A549 (cell line): ENCODE results near the gene LYST. TPM values are rescaled to one million over a fixed set of nuclear protein-coding genes. Genes with fewer than 3 reads are reported as not detected.

ENCODE experiments used
- ATAC-seq, 2 experiments: fragments of 200-7000 bp in 1 of 2; fragments of >200 bp in 1 of 2; cut with Nextera tagmentation in 1 of 2; cut with Tn5 transposase in 1 of 2; 3 replicates each; pipeline versions ENCODE4 v1.8.0 to v1.9.1; 2018 to 2020; ENCODE audit warnings: mild to moderate bottlenecking in 1 of 2, moderate library complexity in 1 of 2
- CTCF ChIA-PET: fragments of 300-600 bp; sonication (Branson Sonifier 250); formaldehyde crosslinking; extraction: SDS; loops from one replicate; lab custom pipeline; 2021; ENCODE audit warnings: antibody characterized with exemption, inconsistent platforms; lab: Yijun Ruan, JAX
- POLR2A ChIA-PET: fragments of 350-600 bp; formaldehyde crosslinking; extraction: SDS; loops from one replicate; lab custom pipeline; 2021; ENCODE audit warnings: antibody characterized with exemption, inconsistent platforms; lab: Yijun Ruan, JAX
- DNase-seq, 2 experiments: peaks; one replicate each; pipeline versions ENCODE4 v3.0.0 to v3.0.0-alpha.2; 2011 to 2016; ENCODE audit warnings: low read depth in 1 of 2, low spot score in 1 of 2
- FAIRE-seq: peaks from 2 replicates; lab custom pipeline; 2011; peaks lifted over from hg19 to GRCh38; lab: Jason Lieb, UNC
- H3K27ac ChIP-seq, 2 experiments: fragments of >200 bp; sonication (Bioruptor Twin); formaldehyde crosslinking; 3 replicates each; pipeline ENCODE4 v1.5.1; 2016 to 2017
- H3K4me1 ChIP-seq: fragments of >200 bp; sonication (Bioruptor Twin); formaldehyde crosslinking; 3 replicates; pipeline ENCODE4 v1.6.1; 2016
- H3K4me2 ChIP-seq: fragments of >200 bp; sonication (Bioruptor Twin); formaldehyde crosslinking; 3 replicates; pipeline ENCODE4 v1.6.1; 2016
- H3K4me3 ChIP-seq: fragments of >200 bp; sonication (Bioruptor Twin); formaldehyde crosslinking; 3 replicates; pipeline ENCODE4 v1.5.1; 2016
- H3K9me3 ChIP-seq: fragments of >200 bp; sonication (Bioruptor Twin); formaldehyde crosslinking; 3 replicates; pipeline ENCODE4 v1.6.1; 2016
- BHLHE40 ChIP-seq: IDR thresholded peaks from 2 replicates; pipeline ENCODE4 v1.6.1; 2012; ENCODE audit warnings: low read depth, low read length, inconsistent platforms
- CEBPB ChIP-seq, 2 experiments: fragments of >200 bp in 1 of 2; sonication (Bioruptor Twin) in 1 of 2; formaldehyde crosslinking in 1 of 2; IDR thresholded peaks; 2 replicates each; pipeline ENCODE4 v1.6.1; 2012 to 2016
- CHD4 ChIP-seq: fragments of 200-600 bp; sonication (generic); IDR thresholded peaks from 2 replicates; pipeline ENCODE4 v1.6.1; 2016; ENCODE audit warnings: antibody characterized with exemption, mild to moderate bottlenecking, borderline replicate concordance
- EHF ChIP-seq: fragments of 250-450 bp; sonication (Bioruptor Pico); IDR thresholded peaks from 2 replicates; pipeline ENCODE4 v1.5.0; 2020; ENCODE audit warnings: mild to moderate bottlenecking
- ESRRA ChIP-seq: fragments of 150-350 bp; IDR thresholded peaks from 2 replicates; pipeline ENCODE4 v1.6.1; 2014; ENCODE audit warnings: mild to moderate bottlenecking, low read length, borderline replicate concordance
- FOSB ChIP-seq: fragments of 250-450 bp; sonication (Bioruptor Pico); IDR thresholded peaks from 2 replicates; pipeline ENCODE4 v1.5.0; 2020; ENCODE audit warnings: mild to moderate bottlenecking, moderate library complexity
- FOSL2 ChIP-seq, 2 experiments: fragments of 450-650 bp in 1 of 2; fragments of >200 bp in 1 of 2; sonication (Bioruptor Twin) in 1 of 2; formaldehyde crosslinking; IDR thresholded peaks; 2 replicates each; pipeline versions ENCODE4 v1.5.0 to v1.6.1; 2016 to 2020; ENCODE audit warnings: mild to moderate bottlenecking in 1 of 2, moderate library complexity in 1 of 2
- HOXB5 ChIP-seq: fragments of 250-450 bp; sonication (Bioruptor Pico); IDR thresholded peaks from 2 replicates; pipeline ENCODE4 v1.5.0; 2020; ENCODE audit warnings: mild to moderate bottlenecking, moderate library complexity
- JUN ChIP-seq, 2 experiments: fragments of >200 bp; sonication (Bioruptor Twin); formaldehyde crosslinking; IDR thresholded peaks; 2 replicates in 1 of 2; 3 replicates in 1 of 2; pipeline ENCODE4 v1.6.1; 2016 to 2017
- MAFK ChIP-seq: fragments of 450-650 bp; IDR thresholded peaks from 2 replicates; pipeline ENCODE4 v1.6.1; 2014; ENCODE audit not compliant: partially characterized antibody
- MYC ChIP-seq: IDR thresholded peaks from 2 replicates; pipeline ENCODE4 v1.6.1; 2012; ENCODE audit warnings: mild to moderate bottlenecking, inconsistent platforms, low read length, improper control_type of control experiment, borderline replicate concordance
- NFE2L2 ChIP-seq: fragments of 150-350 bp; conservative IDR thresholded peaks from 2 replicates; pipeline ENCODE4 v1.6.1; 2014; ENCODE audit warnings: low read length
- NR3C1 ChIP-seq: fragments of >200 bp; sonication (Bioruptor Twin); formaldehyde crosslinking; IDR thresholded peaks from 3 replicates; pipeline ENCODE4 v1.6.1; 2017
- PHF8 ChIP-seq: fragments of 200-600 bp; sonication (generic); IDR thresholded peaks from 2 replicates; pipeline ENCODE4 v1.6.1; 2016; ENCODE audit warnings: low read depth, mild to moderate bottlenecking, antibody characterized with exemption, moderate library complexity, borderline replicate concordance
- POLR2A ChIP-seq: IDR thresholded peaks from 2 replicates; pipeline ENCODE4 v1.6.1; 2012; ENCODE audit warnings: mild to moderate bottlenecking, low read length
- POLR2AphosphoS2 ChIP-seq: conservative IDR thresholded peaks from 2 replicates; pipeline ENCODE4 v1.6.1; 2012; ENCODE audit warnings: low read length, improper control_type of control experiment, inconsistent platforms
- RAD21 ChIP-seq, 2 experiments: fragments of >200 bp in 1 of 2; sonication (Bioruptor Twin) in 1 of 2; formaldehyde crosslinking in 1 of 2; IDR thresholded peaks in 1 of 2; conservative IDR thresholded peaks in 1 of 2; 2 replicates in 1 of 2; 3 replicates in 1 of 2; pipeline ENCODE4 v1.6.1; 2012 to 2018; ENCODE audit warnings: inconsistent platforms in 1 of 2
- RCOR1 ChIP-seq: fragments of 150-350 bp; IDR thresholded peaks from 2 replicates; pipeline ENCODE4 v1.6.1; 2014; ENCODE audit warnings: antibody characterized with exemption, low read length, low read depth
- RFX5 ChIP-seq: fragments of 450-650 bp; IDR thresholded peaks from 2 replicates; pipeline ENCODE4 v1.7.1; 2014; ENCODE audit warnings: antibody characterized with exemption, mild to moderate bottlenecking, moderate library complexity
- SMC3 ChIP-seq: fragments of >200 bp; sonication (Bioruptor Twin); formaldehyde crosslinking; IDR thresholded peaks from 3 replicates; pipeline ENCODE4 v1.6.1; 2018; ENCODE audit warnings: inconsistent platforms
- SREBF2 ChIP-seq: fragments of 450-650 bp; IDR thresholded peaks from 2 replicates; pipeline ENCODE4 v1.6.1; 2014; ENCODE audit warnings: mild to moderate bottlenecking, moderate library complexity
- TFCP2L1 ChIP-seq: fragments of 250-450 bp; sonication (Bioruptor Pico); IDR thresholded peaks from 2 replicates; pipeline ENCODE4 v1.5.0; 2021; ENCODE audit warnings: mild to moderate bottlenecking
- ZFP36 ChIP-seq: fragments of 450-650 bp; IDR thresholded peaks from 2 replicates; pipeline ENCODE4 v1.6.1; 2014; ENCODE audit warnings: borderline replicate concordance; ENCODE audit not compliant: partially characterized antibody
- WGBS: methylation state at CpG from one replicate; pipeline ENCODE4 v1.1.6; 2017; ENCODE audit errors: missing lambda C conversion rate; 5-methylcytosine and 5-hydroxymethylcytosine counted together
- polyA plus RNA-seq, 4 experiments: library from polyadenylated mRNA; depleted of rRNA in 3 of 4; stranded (reverse); fragments of >200 nt; fragmentation: RNase III in 1 of 4; extraction: RNeasy Plus Mini Kit Qiagen cat#74134 plus additional on column Dnase treatment in 1 of 4; gene quantifications; 2 replicates in 3 of 4; 3 replicates in 1 of 4; pipeline ENCODE4 v1.2.3, GENCODE V29; 2011 to 2017
- TF ChIP-seq, protein P1 (sequence below): fragments of 250-450 bp; sonication (Bioruptor Pico); IDR thresholded peaks from 2 replicates; pipeline ENCODE4 v1.5.0; 2020; ENCODE audit warnings: low read depth, mild to moderate bottlenecking, moderate library complexity
- TF ChIP-seq, protein P2 (sequence below): fragments of 200-600 bp; sonication (generic); IDR thresholded peaks from 2 replicates; pipeline ENCODE4 v1.6.1; 2016; ENCODE audit warnings: antibody characterized with exemption, mild to moderate bottlenecking, moderate library complexity
- TF ChIP-seq, protein P3 (sequence below): IDR thresholded peaks from 2 replicates; pipeline ENCODE4 v1.6.1; 2012
- TF ChIP-seq, protein P4 (sequence below): fragments of >200 bp; sonication (Bioruptor Twin); formaldehyde crosslinking; IDR thresholded peaks from 3 replicates; pipeline ENCODE4 v1.6.1; 2016
- TF ChIP-seq, protein P5 (sequence below): fragments of >200 bp; sonication (Bioruptor Twin); formaldehyde crosslinking; IDR thresholded peaks from 2 replicates; pipeline ENCODE4 v1.6.1; 2016

Gene LYST
- polyA plus RNA-seq, 2 of the 4 experiments (the other 2 are of a cell fraction), result 2.5 to 9.4 TPM

DNA sequence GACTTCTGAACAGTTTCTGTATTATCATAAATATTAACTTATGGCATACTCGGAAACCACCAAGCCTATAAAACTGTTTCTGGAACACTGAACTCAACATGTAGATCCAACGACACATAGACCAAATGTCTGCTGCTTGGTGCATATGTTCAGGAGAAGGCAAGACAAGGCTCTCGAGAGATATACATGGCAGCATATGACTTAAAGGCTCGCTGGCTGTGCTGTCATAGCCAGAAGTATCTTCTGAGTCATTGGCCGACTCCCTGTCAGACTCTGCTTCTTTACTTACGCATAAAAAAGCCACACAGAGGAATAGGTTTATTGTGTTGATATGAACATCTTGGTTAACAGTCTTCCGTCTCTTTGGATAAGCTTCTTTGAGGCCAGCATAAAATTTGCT is 60.6 kb downstream of the LYST start (continued):
- TF ChIP-seq, protein P1, sequence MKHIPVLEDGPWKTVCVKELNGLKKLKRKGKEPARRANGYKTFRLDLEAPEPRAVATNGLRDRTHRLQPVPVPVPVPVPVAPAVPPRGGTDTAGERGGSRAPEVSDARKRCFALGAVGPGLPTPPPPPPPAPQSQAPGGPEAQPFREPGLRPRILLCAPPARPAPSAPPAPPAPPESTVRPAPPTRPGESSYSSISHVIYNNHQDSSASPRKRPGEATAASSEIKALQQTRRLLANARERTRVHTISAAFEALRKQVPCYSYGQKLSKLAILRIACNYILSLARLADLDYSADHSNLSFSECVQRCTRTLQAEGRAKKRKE (CRISPR knock-in tag), result no peak
- no peak for TF ChIP-seq POLR2A

DNA sequence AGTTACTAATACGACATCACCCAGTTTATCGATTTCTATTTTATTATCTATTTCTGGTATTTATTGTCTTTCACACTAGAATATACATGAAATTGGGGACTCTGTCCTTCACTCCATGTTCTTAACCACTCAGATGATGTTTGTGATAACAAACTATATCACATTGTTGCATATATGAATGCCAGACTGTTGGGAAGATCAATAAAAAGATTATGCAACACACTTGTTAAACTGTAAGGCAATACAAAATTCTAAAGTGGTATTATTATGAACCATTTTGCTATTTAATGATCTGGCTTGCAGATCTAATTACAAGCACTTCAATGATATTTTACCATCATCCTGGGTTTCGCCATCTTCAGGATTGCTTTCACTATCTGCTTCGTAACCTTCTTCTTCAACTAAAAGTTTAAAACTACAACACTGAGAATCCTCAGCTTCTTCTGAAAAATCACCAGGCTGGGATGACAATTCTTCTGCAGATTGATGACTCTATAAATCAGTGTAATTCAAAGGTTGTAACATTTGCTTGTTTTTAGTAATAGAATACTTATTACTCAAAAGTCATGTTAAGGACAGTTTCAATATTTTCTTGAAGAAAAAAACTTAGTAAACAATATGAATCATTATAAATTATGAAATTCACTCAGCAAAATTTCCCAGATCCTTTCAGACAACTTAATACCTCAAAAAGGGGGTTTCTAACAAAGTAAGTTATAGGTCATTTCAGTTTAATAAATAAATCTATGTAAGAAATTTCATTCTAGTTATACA is 63.9 kb downstream of the LYST start:
- ChIA-PET CTCF (interaction anchor here (1.2 to 2.2 kb wide), 3 partner anchors 19 to 298 kb away, joined by 3 to 5 read pairs (median 5); partner anchors contain the start of gene B3GALNT2), POLR2A (no interaction called here)
- Histone ChIP-seq H3K9me3 (no peaks in the 10 kb centered on the region), H3K4me2 (0 out of 3 replicates have a peak overlapping the region, but pooled peaks have one; percentile 1), H3K4me3 (no peak overlapping the region), H3K4me1 (peaks cover 11% of the 10 kb centered on the region; the same call in 1 of the 3 replicates), H3K27ac (no peak overlapping the region)
- ATAC-seq, result no peak
- 83% methylated on average over 4 of the region's 4 CpGs for WGBS
- DNase-seq, result no peak
- FAIRE-seq, result no peak
- TF ChIP-seq FOSB (no peak), SREBF2 (no peak), EHF (CRISPR knock-in tag) (no peak), HOXB5 (CRISPR knock-in tag) (no peak), PHF8 (no peak), RFX5 (no peak), ZFP36 (no peak), MAFK (no peak)
- TF ChIP-seq, protein P2, sequence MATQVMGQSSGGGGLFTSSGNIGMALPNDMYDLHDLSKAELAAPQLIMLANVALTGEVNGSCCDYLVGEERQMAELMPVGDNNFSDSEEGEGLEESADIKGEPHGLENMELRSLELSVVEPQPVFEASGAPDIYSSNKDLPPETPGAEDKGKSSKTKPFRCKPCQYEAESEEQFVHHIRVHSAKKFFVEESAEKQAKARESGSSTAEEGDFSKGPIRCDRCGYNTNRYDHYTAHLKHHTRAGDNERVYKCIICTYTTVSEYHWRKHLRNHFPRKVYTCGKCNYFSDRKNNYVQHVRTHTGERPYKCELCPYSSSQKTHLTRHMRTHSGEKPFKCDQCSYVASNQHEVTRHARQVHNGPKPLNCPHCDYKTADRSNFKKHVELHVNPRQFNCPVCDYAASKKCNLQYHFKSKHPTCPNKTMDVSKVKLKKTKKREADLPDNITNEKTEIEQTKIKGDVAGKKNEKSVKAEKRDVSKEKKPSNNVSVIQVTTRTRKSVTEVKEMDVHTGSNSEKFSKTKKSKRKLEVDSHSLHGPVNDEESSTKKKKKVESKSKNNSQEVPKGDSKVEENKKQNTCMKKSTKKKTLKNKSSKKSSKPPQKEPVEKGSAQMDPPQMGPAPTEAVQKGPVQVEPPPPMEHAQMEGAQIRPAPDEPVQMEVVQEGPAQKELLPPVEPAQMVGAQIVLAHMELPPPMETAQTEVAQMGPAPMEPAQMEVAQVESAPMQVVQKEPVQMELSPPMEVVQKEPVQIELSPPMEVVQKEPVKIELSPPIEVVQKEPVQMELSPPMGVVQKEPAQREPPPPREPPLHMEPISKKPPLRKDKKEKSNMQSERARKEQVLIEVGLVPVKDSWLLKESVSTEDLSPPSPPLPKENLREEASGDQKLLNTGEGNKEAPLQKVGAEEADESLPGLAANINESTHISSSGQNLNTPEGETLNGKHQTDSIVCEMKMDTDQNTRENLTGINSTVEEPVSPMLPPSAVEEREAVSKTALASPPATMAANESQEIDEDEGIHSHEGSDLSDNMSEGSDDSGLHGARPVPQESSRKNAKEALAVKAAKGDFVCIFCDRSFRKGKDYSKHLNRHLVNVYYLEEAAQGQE, result no peak
- TF ChIP-seq, protein P3, sequence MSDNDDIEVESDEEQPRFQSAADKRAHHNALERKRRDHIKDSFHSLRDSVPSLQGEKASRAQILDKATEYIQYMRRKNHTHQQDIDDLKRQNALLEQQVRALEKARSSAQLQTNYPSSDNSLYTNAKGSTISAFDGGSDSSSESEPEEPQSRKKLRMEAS, result no peak
- TF ChIP-seq, protein P1 (CRISPR knock-in tag), result no peak
- TF ChIP-seq, protein P4, sequence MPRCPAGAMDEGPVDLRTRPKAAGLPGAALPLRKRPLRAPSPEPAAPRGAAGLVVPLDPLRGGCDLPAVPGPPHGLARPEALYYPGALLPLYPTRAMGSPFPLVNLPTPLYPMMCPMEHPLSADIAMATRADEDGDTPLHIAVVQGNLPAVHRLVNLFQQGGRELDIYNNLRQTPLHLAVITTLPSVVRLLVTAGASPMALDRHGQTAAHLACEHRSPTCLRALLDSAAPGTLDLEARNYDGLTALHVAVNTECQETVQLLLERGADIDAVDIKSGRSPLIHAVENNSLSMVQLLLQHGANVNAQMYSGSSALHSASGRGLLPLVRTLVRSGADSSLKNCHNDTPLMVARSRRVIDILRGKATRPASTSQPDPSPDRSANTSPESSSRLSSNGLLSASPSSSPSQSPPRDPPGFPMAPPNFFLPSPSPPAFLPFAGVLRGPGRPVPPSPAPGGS, result no peak
- TF ChIP-seq, all 56 proteins: peak for 0

DNA sequence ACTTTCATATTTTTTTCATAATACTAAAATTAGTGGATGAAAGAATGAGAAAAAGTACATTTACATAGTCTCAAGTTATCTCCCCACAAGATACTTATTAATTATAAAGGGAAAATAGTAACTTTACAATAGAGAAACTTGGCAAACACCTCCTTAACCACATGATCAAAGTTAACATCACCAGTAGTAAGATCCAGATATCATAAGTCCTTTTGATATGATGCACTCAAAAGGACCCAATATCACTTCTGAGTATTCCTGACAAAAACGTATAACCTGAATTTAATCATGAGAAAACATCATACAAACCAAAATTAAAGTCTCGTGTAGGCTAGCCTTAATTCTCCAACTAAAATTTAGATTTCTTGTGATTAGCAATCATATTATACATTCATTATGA is 67.4 kb downstream of the LYST start:
- FAIRE-seq, result no peak
- CTCF ChIA-PET, result interaction anchor here (1.4 kb wide), 1 partner anchor 296 kb away, joined by 4 read pairs; the partner anchor contains the start of gene B3GALNT2

More for the DNA sequence above, 67.4 kb downstream of the LYST start:
- Histone ChIP-seq H3K4me3 (no peak overlapping the region), H3K4me2 (no peak overlapping the region), H3K9me3 (no peaks in the 10 kb centered on the region), H3K4me1 (peaks cover 11% of the 10 kb centered on the region; the same call in 1 of the 3 replicates), H3K27ac (no peak overlapping the region)
- ATAC-seq (no peak), DNase-seq (no peak)
- POLR2A ChIA-PET, result interaction anchor here (0.6 kb wide), 1 partner anchor 682 kb away, joined by 3 read pairs; no protein-coding TSS in a partner anchor
- no peak for TF ChIP-seq RFX5
- no peak for TF ChIP-seq CHD4
- TF ChIP-seq CEBPB (IDR thresholded peaks at IDR 0.05), result no peak
- TF ChIP-seq RCOR1, result no peak
- TF ChIP-seq TFCP2L1, result no peak
- no peak for TF ChIP-seq HOXB5 (CRISPR knock-in tag)
- no peak for TF ChIP-seq FOSL2 (IDR thresholded peaks at IDR 0.05)
- TF ChIP-seq FOSL2 (CRISPR knock-in tag; IDR thresholded peaks at IDR 0.05), result no peak
- TF ChIP-seq JUN (IDR thresholded peaks at IDR 0.05), result no peak
- TF ChIP-seq POLR2AphosphoS2, result no peak
- TF ChIP-seq SMC3, result no peak
- no peak for TF ChIP-seq ESRRA
- TF ChIP-seq, protein P5, sequence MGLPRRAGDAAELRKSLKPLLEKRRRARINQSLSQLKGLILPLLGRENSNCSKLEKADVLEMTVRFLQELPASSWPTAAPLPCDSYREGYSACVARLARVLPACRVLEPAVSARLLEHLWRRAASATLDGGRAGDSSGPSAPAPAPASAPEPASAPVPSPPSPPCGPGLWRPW, result no peak
- no peak for TF ChIP-seq RAD21 (conservative IDR thresholded peaks at IDR 0.05 in 1 of 2, IDR thresholded peaks at IDR 0.05 in 1 of 2)
- TF ChIP-seq NR3C1, result no peak
- TF ChIP-seq BHLHE40, result no peak
- TF ChIP-seq MYC, result no peak
- TF ChIP-seq NFE2L2, result no peak
- WGBS, result 91% methylated on average over 2 of the region's 2 CpGs
